ENCODE measurements around the gene RPRD1B. TPM values are rescaled to one million over a fixed set of nuclear protein-coding genes. Genes with fewer than 3 reads are reported as not detected.
A peak's percentile ranks its signal among the peaks of the same experiment; 100 is the strongest.

Gene RPRD1B
- total and polyA plus RNA-seq, 2 of the 13 experiments (the other 11 are each of a cell fraction or from before 2014, with no cell fraction given), result 31.1 to 41.5 TPM

GRCh38 chr20:37984018-37984785, 49.3 kb upstream of the RPRD1B start (continued):
- TF ChIP-seq GLMP (CRISPR knock-in tag; IDR thresholded peaks at IDR 0.05; ENCODE audit: borderline replicate concordance), result no peak
- TF ChIP-seq ZNF768 (CRISPR knock-in tag; IDR thresholded peaks at IDR 0.05), result peak; percentile 30; the same call in 1 of the 2 replicates
- peak; percentile 93; the same call in 1 of the 2 replicates for TF ChIP-seq REPIN1 (CRISPR knock-in tag; IDR thresholded peaks at IDR 0.05; ENCODE audit: borderline replicate concordance, low read depth)
- peak; percentile 92; the same call in 1 of the 2 replicates for TF ChIP-seq ZBTB4 (CRISPR knock-in tag; IDR thresholded peaks at IDR 0.05; ENCODE audit: borderline replicate concordance)
- TF ChIP-seq PAX8 (CRISPR knock-in tag; IDR thresholded peaks at IDR 0.05; ENCODE audit: borderline replicate concordance), result no peak
- peak; percentile 39; the same call in 1 of the 2 replicates for TF ChIP-seq NRL (CRISPR knock-in tag; IDR thresholded peaks at IDR 0.05; ENCODE audit: borderline replicate concordance)
- peak; percentile 27 for TF ChIP-seq AGO2 (optimal IDR thresholded peaks at IDR 0.05; ENCODE audit: low read depth, low read length)
- 0 out of 2 replicates have a peak, but pooled peaks have one; percentile 38 for TF ChIP-seq POGZ (CRISPR knock-in tag; IDR thresholded peaks at IDR 0.05)
- peak; percentile 68 for TF ChIP-seq SP4 (CRISPR knock-in tag; IDR thresholded peaks at IDR 0.05)
- no peak for TF ChIP-seq CREBL2 (CRISPR knock-in tag; IDR thresholded peaks at IDR 0.05; ENCODE audit: borderline replicate concordance)
- no peak for TF ChIP-seq ZNF841 (CRISPR knock-in tag; IDR thresholded peaks at IDR 0.05; ENCODE audit: borderline replicate concordance)
- TF ChIP-seq FOXC1 (CRISPR knock-in tag; IDR thresholded peaks at IDR 0.05; ENCODE audit: borderline replicate concordance), result no peak; the same call in 1 of the 2 replicates
- TF ChIP-seq MIXL1 (CRISPR knock-in tag; IDR thresholded peaks at IDR 0.05), result 0 out of 2 replicates have a peak, but pooled peaks have one; percentile 14
- TF ChIP-seq ZNF547 (CRISPR knock-in tag; IDR thresholded peaks at IDR 0.05), result no peak
- TF ChIP-seq MED1 (CRISPR knock-in tag; IDR thresholded peaks at IDR 0.05), result peak; percentile 62; the same call in 1 of the 2 replicates
- TF ChIP-seq ZNF337 (CRISPR knock-in tag; IDR thresholded peaks at IDR 0.05; ENCODE audit: borderline replicate concordance, low read depth), result no peak
- no peak for TF ChIP-seq CCDC6 (CRISPR knock-in tag; IDR thresholded peaks at IDR 0.05)
- peak; percentile 89 for TF ChIP-seq HOXA3 (CRISPR knock-in tag; IDR thresholded peaks at IDR 0.05)
- TF ChIP-seq MBNL3 (CRISPR knock-in tag; conservative IDR thresholded peaks at IDR 0.05), result no peak
- no peak for TF ChIP-seq ZBTB34 (CRISPR knock-in tag; IDR thresholded peaks at IDR 0.05)
- peak; percentile 78 for TF ChIP-seq HIC2 (CRISPR knock-in tag; IDR thresholded peaks at IDR 0.05; ENCODE audit: low read depth)
